ENCODE data around the gene TMEM200C. TPM values are rescaled to one million over a fixed set of nuclear protein-coding genes. Genes with fewer than 3 reads are reported as not detected.
A peak's percentile ranks its signal among the peaks of the same experiment; 100 is the strongest.

TMEM200C gene
- total RNA-seq, 2 donors from 2014 or later, result 0.12 to 0.53 TPM

GRCh38 chr18:5892823-5893431 is 2.4 kb downstream of the TMEM200C start:
- intact Hi-C loops (cut with DNase I), result no loop called here
- Histone ChIP-seq H3K4me3 (no peak overlapping the region), H3K36me3 (no peaks in the 10 kb centered on the region), H3K4me1 (no peaks in the 10 kb centered on the region), H3K27me3 (peaks cover 58% of the 10 kb centered on the region), H3K27ac (no peak overlapping the region), H3K9ac (ENCODE audit: low read depth in 2 of 2, low read length in 2 of 2) (no peak overlapping the region), H3K9me3 (no peaks in the 10 kb centered on the region)
- TF ChIP-seq CTCF (IDR thresholded peaks at IDR 0.05), result no peak
- no peak for DNase-seq

GRCh38 chr18:5891854-5892215 is 3.5 kb downstream of the TMEM200C start:
- peaks cover 55% of the 10 kb centered on the region for H3K27me3 ChIP-seq
- H3K4me3 ChIP-seq, result no peak overlapping the region
- H3K9me3 ChIP-seq, result no peaks in the 10 kb centered on the region
- no peak for DNase-seq
- no peaks in the 10 kb centered on the region for H3K36me3 ChIP-seq
- no peak for TF ChIP-seq CTCF (IDR thresholded peaks at IDR 0.05)
- no peak overlapping the region for H3K27ac ChIP-seq
- H3K4me1 ChIP-seq, result no peaks in the 10 kb centered on the region
- intact Hi-C loops (cut with DNase I), result no loop called here
- no peak overlapping the region for H3K9ac ChIP-seq (ENCODE audit: low read depth in 2 of 2, low read length in 2 of 2)

DNA sequence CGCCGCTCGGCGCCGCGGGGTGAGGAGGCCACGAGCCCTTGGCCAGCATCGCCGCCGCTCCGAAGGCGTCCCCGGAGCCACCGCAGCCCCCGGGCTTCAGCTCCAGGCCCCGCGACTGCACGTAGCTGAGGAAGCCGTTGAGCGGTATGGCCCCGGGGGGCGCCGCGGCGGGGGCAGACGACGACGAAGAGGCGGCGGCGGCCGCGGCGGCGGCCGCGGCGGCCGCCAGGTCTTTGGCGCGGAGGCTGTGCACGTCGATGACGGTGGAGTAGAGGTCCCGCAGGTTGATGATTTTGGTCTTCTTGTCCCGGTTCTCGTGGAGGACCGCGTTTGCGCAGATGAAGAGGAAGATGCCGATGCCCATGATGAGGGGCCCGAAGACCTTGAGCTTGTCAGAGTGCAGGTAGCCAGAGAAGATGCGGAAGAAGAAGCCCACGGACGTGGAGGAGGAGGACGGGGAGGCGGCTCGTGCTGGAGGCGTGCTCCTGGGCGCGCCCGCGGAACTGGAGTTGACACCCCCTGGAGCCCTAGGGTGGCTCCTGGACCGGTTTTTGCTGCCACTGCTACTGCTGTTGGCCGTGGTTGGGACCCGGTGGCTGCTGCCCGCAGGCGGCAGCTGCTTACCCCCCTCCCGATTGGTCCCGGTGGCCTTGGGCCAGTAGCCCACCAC is 4.0 kb downstream of the TMEM200C start:
- Histone ChIP-seq H3K4me3 (no peak overlapping the region), H3K27ac (no peak overlapping the region), H3K9ac (ENCODE audit: low read depth in 2 of 2, low read length in 2 of 2) (peak overlapping the region in 1 of 2 donors; percentile 24), H3K36me3 (no peaks in the 10 kb centered on the region), H3K27me3 (peaks cover 51% of the 10 kb centered on the region), H3K4me1 (no peaks in the 10 kb centered on the region), H3K9me3 (no peaks in the 10 kb centered on the region)
- DNase-seq, result no peak
- TF ChIP-seq CTCF (IDR thresholded peaks at IDR 0.05), result no peak
- intact Hi-C loops (cut with DNase I), result no loop called here

DNA sequence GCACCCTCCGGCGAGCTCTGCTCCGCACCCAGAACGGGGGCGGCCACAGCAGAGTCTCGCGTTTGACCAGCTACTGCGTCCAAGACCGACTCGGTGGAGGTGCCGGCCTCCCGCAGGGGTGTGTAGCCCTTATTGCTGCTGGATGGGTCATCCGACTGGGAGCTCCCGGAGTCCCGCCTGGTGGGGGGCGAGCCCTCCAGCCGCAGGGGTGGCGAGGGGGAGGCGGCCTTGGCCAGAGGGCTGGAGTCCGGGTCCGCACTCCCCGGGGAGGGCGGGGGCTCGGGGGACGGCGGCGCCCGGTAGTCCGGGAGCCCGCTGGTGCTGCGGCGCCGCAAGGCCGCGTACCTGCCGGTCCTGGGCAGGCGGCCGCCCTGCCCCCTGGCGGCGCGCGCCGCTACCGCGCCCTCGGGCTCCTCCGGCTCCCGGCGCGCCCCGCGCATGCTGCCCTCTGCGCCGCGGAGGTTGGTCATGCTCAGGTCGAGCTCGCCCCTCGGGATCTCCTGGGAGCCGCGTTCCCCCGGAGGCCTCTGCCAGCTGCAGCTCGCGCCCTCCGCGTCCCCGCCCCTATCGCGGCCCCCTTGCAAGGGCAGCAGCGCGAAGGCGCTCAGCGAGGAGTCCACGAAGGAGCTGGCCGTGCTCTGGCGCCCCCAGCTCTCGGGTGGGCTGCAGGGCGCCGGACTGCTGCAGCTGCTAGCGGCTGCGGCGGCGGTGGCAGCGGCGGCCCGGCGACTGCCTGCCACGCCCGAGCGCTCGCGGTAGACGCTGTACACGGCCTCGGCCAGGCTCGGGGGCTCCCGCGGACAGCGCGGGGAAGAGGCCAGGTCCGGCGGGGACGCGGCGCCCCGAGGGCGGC is 4.8 kb downstream of the TMEM200C start:
- H3K27ac ChIP-seq, result no peak overlapping the region
- no peak for TF ChIP-seq CTCF (IDR thresholded peaks at IDR 0.05)
- intact Hi-C loops (cut with DNase I), result no loop called here
- H3K9me3 ChIP-seq, result no peaks in the 10 kb centered on the region
- peak overlapping the region; percentile 35 for H3K4me3 ChIP-seq
- H3K4me1 ChIP-seq, result no peaks in the 10 kb centered on the region
- peak overlapping the region in 1 of 2 donors; percentile 24 for H3K9ac ChIP-seq (ENCODE audit: low read depth in 2 of 2, low read length in 2 of 2)
- H3K36me3 ChIP-seq, result no peaks in the 10 kb centered on the region
- peaks cover 43% of the 10 kb centered on the region for H3K27me3 ChIP-seq
- DNase-seq, result peak; percentile 29

DNA sequence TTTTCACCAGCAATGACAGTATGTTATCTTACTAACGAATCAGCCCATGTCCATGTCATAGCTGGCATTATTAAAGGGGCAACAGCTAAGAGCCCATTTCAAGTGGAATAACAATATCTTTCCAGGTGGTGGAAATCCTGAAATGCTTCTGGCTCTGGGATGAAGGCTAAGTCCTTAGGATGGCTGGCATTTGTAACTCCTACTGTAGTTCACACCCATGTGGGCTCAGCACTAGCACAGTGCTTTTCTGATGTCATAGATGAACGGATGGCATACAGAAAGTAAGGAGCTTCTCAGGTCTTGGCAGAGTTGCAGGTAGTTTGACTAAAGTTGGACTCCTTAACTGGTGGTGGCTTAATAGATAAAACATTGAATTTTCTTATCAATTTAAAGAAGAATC is 10.0 kb downstream of the TMEM200C start:
- Histone ChIP-seq H3K27ac (no peak overlapping the region), H3K4me3 (no peak overlapping the region), H3K9me3 (no peaks in the 10 kb centered on the region), H3K36me3 (no peaks in the 10 kb centered on the region), H3K9ac (ENCODE audit: low read depth in 2 of 2, low read length in 2 of 2) (no peak overlapping the region), H3K27me3 (peaks cover 11% of the 10 kb centered on the region), H3K4me1 (no peaks in the 10 kb centered on the region)
- DNase-seq, result no peak
- intact Hi-C loops (cut with DNase I), result no loop called here
- TF ChIP-seq CTCF (IDR thresholded peaks at IDR 0.05), result no peak
